Measurements from ENCODE around the gene CFAP126.
"Not testable (repeated sequence)": the region's sequence is repeated elsewhere in the genome, so short reads cannot be mapped to it uniquely, and the experiment has no call there.

Gene CFAP126

DNA sequence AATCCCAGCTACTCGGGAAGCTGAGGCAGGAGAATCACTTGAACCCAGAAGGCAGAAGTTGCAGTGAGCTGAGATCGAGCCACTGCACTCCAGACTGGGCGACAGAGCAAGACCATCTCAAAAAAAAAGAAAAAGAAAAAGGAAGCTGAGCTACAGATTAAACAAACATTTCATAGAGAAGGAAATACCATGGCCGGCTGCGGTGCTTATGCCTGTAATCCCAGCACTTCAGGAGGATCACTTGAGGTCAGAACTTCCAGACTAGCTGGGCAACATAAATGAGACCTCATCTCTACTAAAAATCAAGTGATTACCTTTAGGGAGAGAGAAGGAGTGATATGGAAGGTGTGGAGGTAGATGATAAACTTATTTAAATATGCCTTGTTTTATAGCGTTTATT, 14.0 kb upstream of the CFAP126 start:
- no peak for DNase-seq (ENCODE audit: low read depth, low spot score)

GRCh38 chr1:161379071-161379470, 11.4 kb upstream of the CFAP126 start:
- DNase-seq (ENCODE audit: low read depth, low spot score) = no peak

DNA sequence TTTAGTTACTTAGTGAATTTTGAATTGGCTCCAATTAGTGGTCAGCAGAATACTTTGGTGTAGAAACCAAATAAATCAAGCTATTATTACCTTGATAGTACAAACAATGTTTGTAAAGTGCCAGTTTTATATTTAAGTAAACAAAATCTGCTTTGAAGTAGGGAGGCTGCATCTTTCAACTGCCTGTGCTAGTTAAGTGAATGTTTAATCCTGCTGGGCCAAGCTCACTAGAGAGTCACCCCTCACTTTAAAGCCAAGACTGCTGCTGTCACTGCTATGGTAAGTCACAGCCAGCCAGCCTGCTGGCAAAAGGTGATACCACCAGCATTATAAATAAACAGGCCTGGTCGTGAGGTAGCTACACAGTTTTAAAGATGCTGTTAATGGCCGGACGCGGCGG, 10.3 kb upstream of the CFAP126 start:
- no peak for DNase-seq (ENCODE audit: low read depth, low spot score)

- peak; percentile 11 for DNase-seq (ENCODE audit: low read depth, low spot score)
These were observed 6.7 kb upstream of the CFAP126 start for GRCh38 chr1:161374373-161374772.

DNA sequence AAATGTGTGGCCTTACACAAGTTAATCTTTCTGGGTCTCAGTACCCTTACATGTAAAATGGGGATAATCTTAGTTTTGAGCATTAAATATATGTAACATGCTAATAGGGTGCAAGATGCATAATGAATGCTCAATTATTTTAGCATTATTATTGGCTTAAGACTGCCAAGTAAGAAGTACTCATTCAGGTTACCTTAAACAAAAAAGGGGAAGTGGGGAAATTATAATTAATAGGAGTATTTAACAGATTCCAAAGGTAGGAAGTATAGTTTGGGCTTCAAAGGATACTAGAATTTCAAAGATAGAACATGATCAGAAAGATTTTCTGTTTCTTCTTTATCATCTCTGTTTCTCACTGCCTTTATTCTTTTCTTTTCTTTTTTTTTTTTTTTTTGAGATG, 5.8 kb upstream of the CFAP126 start:
- DNase-seq (ENCODE audit: low read depth, low spot score) = no peak

- no peak for DNase-seq (ENCODE audit: low read depth, low spot score)
These were observed 2.5 kb downstream of the CFAP126 start for GRCh38 chr1:161365207-161365606.

- DNase-seq (ENCODE audit: low read depth, low spot score) = no peak
These were observed 3.3 kb downstream of the CFAP126 start for GRCh38 chr1:161364332-161364731.

GRCh38 chr1:161359291-161359690, 8.4 kb downstream of the CFAP126 start:
- DNase-seq (ENCODE audit: low read depth, low spot score) = no peak

DNA sequence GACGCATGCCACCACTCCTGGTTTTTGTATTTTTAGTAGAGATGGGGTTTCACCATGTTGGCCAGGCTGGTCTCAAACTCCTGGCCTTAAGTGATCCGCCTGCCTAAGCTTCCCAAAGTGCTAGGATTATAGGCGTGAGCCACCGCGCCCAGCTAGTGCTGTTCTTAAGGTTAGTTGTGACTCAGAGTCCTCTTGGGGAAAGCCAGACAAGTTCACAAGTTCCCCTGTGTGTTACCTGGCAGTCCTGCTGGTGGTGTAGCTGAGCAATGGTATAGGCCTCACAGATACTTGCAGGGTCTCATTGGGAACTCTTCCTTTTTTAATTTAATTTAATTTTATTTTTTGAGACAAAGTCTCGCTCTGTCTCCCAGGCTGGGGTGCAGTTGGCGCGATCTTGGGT, 10.6 kb downstream of the CFAP126 start:
- DNase-seq (ENCODE audit: low read depth, low spot score) = no peak

DNA sequence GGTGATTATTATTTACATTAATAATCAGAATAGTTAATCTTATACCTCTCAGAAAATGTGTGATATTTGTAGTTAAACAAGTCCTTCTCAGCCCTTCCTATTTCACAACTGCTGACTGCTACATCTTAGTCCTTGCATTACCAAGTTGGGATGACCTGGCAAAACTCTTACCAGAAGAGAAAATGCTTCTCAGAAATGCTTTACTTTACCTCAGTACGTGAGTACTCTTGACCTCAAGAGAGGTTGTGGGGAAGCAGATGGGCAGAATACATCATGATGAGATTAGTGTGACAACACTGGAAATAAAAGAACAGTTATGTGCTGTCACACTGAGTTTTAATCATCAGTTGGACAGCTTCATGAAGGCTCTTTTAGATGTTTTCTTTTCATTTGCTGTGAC, 16.2 kb downstream of the CFAP126 start:
- no peak for DNase-seq (ENCODE audit: low read depth, low spot score)

DNA sequence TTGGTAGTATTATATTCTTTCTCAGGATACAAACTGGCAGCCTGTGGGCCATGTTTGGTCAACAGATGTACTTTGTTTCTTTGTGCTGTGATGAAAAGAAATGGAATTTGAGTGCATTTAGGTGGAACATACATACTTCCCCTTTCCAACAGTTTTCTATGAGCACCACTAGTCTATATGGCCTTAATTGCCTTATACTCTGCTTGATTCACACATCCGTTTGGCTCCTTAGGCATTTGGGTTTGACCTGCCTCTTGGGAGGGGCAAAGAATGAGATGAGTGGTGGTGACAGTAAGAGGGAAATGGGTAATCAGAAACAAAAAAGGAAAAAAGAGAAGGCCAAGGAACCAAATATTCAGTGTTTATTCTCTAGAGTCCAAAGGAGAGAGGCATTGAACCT, 17.0 kb downstream of the CFAP126 start:
- DNase-seq (ENCODE audit: low read depth, low spot score) = no peak

GRCh38 chr1:161342821-161343220, 24.9 kb downstream of the CFAP126 start:
- DNase-seq (ENCODE audit: low read depth, low spot score) = no peak

GRCh38 chr1:161342177-161342576, 25.5 kb downstream of the CFAP126 start:
- DNase-seq (ENCODE audit: low read depth, low spot score) = no peak

- peak; percentile 61 for DNase-seq (ENCODE audit: low read depth, low spot score)
These were observed 31.9 kb downstream of the CFAP126 start for GRCh38 chr1:161335796-161336195.

GRCh38 chr1:161333166-161333565, 34.5 kb downstream of the CFAP126 start:
- no peak for DNase-seq (ENCODE audit: low read depth, low spot score)

DNA sequence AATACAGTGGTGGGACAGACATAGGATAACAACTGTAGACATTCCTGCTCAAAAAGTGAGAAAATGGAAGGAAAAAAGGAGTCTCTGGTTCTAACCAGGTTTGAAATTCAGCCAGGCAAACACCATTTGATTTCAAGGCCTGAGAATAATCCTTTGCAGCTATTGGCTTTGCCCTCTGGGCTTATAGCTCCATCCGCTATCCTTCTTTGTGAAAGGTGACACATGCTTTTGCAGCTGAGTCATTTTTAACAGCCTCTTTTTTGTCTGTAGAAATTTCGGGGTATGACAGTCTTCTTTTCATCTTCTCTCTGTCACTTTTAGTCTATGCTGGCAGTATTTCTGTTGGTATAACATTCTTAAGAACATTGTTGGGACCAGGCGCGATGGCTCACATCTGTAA, 37.3 kb downstream of the CFAP126 start:
- no peak for DNase-seq (ENCODE audit: low read depth, low spot score)

DNA sequence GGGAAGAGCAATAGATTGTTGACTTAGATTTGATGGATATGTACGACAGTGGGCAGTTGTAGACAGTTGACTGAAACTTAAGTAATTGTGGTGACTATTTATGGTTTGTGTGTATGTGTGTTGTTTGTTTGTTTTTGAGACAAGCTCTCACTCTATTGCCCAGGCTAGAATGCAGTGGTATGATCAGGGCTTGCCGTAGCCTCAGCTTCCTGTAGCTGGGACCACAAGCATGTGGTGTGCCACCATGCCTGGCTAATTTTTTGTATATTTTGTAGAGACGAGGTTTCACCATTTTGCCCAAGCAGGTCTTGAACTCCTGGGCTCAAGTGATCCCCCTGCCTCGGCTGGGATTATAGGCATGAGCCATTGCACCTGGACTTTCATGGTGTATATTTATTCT, 43.7 kb downstream of the CFAP126 start:
- no peak for DNase-seq (ENCODE audit: low read depth, low spot score)

DNA sequence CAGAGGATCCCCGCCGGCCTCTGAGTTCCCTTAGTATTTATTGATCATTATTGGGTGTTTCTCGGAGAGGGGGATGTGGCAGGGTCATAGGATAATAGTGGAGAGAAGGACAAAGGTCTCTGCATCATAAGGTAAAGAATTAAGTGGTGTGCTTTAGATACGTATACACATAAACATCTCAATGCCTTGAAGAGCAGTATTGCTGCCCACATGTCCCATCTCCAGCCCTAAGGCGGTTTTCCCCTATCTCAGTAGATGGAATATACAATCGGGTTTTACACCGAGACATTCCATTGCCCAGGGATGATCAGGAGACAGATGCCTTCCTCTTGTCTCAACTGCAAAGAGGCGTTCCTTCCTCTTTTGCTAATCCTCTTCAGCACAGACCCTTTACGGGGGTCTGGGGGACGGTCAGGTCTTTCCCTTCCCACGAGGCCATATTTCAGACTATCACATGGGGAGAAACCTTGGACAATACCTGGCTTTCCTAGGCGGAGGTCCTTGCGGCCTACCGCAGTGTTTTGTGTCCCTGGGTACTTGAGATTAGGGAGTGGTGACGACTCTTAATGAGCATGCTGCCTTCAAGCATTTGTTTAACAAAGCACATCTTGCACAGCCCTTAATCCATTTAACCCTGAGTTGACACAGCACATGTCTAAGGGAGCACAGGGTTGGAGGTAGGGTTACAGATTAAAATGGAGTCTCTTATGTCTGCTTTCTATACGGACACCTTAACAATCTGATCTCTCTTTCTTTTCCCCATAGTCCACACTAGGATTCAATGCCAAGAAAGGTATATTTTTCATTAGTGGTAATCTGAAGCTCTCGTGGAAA, 51.6 kb downstream of the CFAP126 start:
- not testable (repeated sequence) for DNase-seq (ENCODE audit: low read depth, low spot score)

Measured in astrocyte of the hippocampus (primary cell).